ENCODE measurements around the gene ZNF292.

The ZNF292 gene

GRCh38 chr6:87199787-87200186 is 44.4 kb downstream of the ZNF292 start:
- TF ChIP-seq ZFX (IDR thresholded peaks at IDR 0.05) (no peak), CTCF (conservative IDR thresholded peaks at IDR 0.05) (no peak)
- H3K27ac ChIP-seq = no peak overlapping the region

GRCh38 chr6:87200469-87201175 is 45.3 kb downstream of the ZNF292 start:
- TF ChIP-seq CTCF (conservative IDR thresholded peaks at IDR 0.05) (no peak), ZFX (IDR thresholded peaks at IDR 0.05) (no peak)
- H3K27ac ChIP-seq = no peak overlapping the region

GRCh38 chr6:87203448-87204023 is 48.2 kb downstream of the ZNF292 start:
- no peak overlapping the region for H3K27ac ChIP-seq
- TF ChIP-seq ZFX (IDR thresholded peaks at IDR 0.05) (no peak), CTCF (conservative IDR thresholded peaks at IDR 0.05) (no peak)

- H3K27ac ChIP-seq = no peak overlapping the region
- no peak for TF ChIP-seq CTCF (conservative IDR thresholded peaks at IDR 0.05)
- TF ChIP-seq ZFX (IDR thresholded peaks at IDR 0.05) = no peak
These were observed 54.4 kb downstream of the ZNF292 start for GRCh38 chr6:87209812-87210211.

GRCh38 chr6:87210979-87211378 is 55.6 kb downstream of the ZNF292 start:
- no peak overlapping the region for H3K27ac ChIP-seq
- TF ChIP-seq CTCF (conservative IDR thresholded peaks at IDR 0.05) (no peak), ZFX (IDR thresholded peaks at IDR 0.05) (no peak)

- H3K27ac ChIP-seq = no peak overlapping the region
- no peak for TF ChIP-seq CTCF (conservative IDR thresholded peaks at IDR 0.05)
- no peak for TF ChIP-seq ZFX (IDR thresholded peaks at IDR 0.05)
These were observed 57.2 kb downstream of the ZNF292 start for GRCh38 chr6:87212596-87212995.

GRCh38 chr6:87213364-87213763 is 58.0 kb downstream of the ZNF292 start:
- no peak overlapping the region for H3K27ac ChIP-seq

More at GRCh38 chr6:87213364-87213763, 58.0 kb downstream of the ZNF292 start:
- TF ChIP-seq ZFX (IDR thresholded peaks at IDR 0.05) (no peak), CTCF (conservative IDR thresholded peaks at IDR 0.05) (no peak)
